ENCODE data around the gene PFKFB3. TPM values are rescaled to one million over a fixed set of nuclear protein-coding genes. Genes with fewer than 3 reads are reported as not detected.
"Not testable (repeated sequence)": the region's sequence is repeated elsewhere in the genome, so short reads cannot be mapped to it uniquely, and the experiment has no call there.

Gene PFKFB3
- total RNA-seq, 4 donors from 2014 or later = 29.6 to 78.3 (median 38.4) TPM

GRCh38 chr10:6191147-6191546 is 11.6 kb upstream of the PFKFB3 start:
- no peak for ATAC-seq

DNA sequence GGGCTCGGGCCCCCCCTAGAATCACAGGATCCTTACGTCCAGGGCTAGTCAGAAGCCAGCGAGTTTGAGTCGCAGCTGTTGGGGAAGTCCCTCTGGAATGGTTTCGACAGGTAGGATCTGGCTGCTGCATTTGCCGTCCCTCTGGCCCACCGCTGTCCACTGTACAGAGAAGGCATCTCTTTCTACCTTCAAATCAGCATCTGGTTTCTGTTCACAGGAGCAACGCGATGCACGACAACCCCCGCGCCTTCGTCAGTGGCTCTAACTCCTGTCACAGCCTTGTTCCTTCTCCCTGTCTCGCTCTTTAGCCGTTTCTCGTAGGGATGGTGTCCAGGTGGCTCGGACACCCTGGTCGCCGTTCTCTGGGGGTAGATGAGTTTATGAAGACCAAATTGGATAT is 11.2 kb upstream of the PFKFB3 start:
- H3K27me3 ChIP-seq = no peaks in the 10 kb centered on the region
- H3K4me3 ChIP-seq = peak overlapping the region in 1 of 2 donors; percentile 14
- no peaks in the 10 kb centered on the region for H3K36me3 ChIP-seq
- peaks cover 6 to 61% (median 31%) of the 10 kb centered on the region in 3 donors for H3K4me1 ChIP-seq
- TF ChIP-seq, protein P1, sequence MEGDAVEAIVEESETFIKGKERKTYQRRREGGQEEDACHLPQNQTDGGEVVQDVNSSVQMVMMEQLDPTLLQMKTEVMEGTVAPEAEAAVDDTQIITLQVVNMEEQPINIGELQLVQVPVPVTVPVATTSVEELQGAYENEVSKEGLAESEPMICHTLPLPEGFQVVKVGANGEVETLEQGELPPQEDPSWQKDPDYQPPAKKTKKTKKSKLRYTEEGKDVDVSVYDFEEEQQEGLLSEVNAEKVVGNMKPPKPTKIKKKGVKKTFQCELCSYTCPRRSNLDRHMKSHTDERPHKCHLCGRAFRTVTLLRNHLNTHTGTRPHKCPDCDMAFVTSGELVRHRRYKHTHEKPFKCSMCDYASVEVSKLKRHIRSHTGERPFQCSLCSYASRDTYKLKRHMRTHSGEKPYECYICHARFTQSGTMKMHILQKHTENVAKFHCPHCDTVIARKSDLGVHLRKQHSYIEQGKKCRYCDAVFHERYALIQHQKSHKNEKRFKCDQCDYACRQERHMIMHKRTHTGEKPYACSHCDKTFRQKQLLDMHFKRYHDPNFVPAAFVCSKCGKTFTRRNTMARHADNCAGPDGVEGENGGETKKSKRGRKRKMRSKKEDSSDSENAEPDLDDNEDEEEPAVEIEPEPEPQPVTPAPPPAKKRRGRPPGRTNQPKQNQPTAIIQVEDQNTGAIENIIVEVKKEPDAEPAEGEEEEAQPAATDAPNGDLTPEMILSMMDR (IDR thresholded peaks at IDR 0.05) = no peak
- TF ChIP-seq EP300 (IDR thresholded peaks at IDR 0.05) (no peak), POLR2AphosphoS5 (IDR thresholded peaks at IDR 0.05) (no peak), POLR2A (IDR thresholded peaks at IDR 0.05) (no peak)
- H3K27ac ChIP-seq = peak overlapping the region; percentile 72 to 85 (median 82)
- 61 to 63% methylated on average over 9 to 12 of the region's 19 CpGs for WGBS, 2 donors (ENCODE audit: low coverage in 1 of 2)
- no peak for ATAC-seq
- H3K9me3 ChIP-seq = no peaks in the 10 kb centered on the region

More at GRCh38 chr10:6191147-6191546, 11.6 kb upstream of the PFKFB3 start:
- no peak overlapping the region for H3K4me3 ChIP-seq
- peak overlapping the region; percentile 72 to 85 (median 82) for H3K27ac ChIP-seq
- H3K4me1 ChIP-seq = peaks cover 2 to 56% (median 29%) of the 10 kb centered on the region in 3 donors
- H3K36me3 ChIP-seq = no peaks in the 10 kb centered on the region
- 76 to 77% methylated on average over 4 to 7 of the region's 8 CpGs for WGBS, 2 donors (ENCODE audit: low coverage in 1 of 2)
- H3K9me3 ChIP-seq = no peaks in the 10 kb centered on the region
- TF ChIP-seq, protein P1 (IDR thresholded peaks at IDR 0.05) = no peak
- TF ChIP-seq EP300 (IDR thresholded peaks at IDR 0.05) (no peak), POLR2AphosphoS5 (IDR thresholded peaks at IDR 0.05) (no peak), POLR2A (IDR thresholded peaks at IDR 0.05) (no peak)
- H3K27me3 ChIP-seq = no peaks in the 10 kb centered on the region

GRCh38 chr10:6193342-6193741 is 9.4 kb upstream of the PFKFB3 start:
- not testable (repeated sequence) for H3K9me3 ChIP-seq, H3K4me3 ChIP-seq, ATAC-seq, H3K27me3 ChIP-seq, H3K36me3 ChIP-seq
- WGBS, 2 donors (ENCODE audit: low coverage in 1 of 2) = 100% methylated on average over 2 of the region's 5 CpGs; no CpG with 5 or more reads in 1 of the 2 donors
- H3K4me1 ChIP-seq = peaks cover 6 to 78% (median 31%) of the 10 kb centered on the region in 3 donors
- H3K27ac ChIP-seq = peak overlapping the region; percentile 70 to 85 (median 78)

- Histone ChIP-seq H3K9me3 (no peaks in the 10 kb centered on the region), H3K36me3 (no peaks in the 10 kb centered on the region), H3K27me3 (no peaks in the 10 kb centered on the region), H3K4me3 (no peak overlapping the region), H3K4me1 (peaks cover 6 to 85% (median 31%) of the 10 kb centered on the region in 3 donors), H3K27ac (peak overlapping the region in 3 of 4 donors; percentile 53 to 85 (median 72))
- WGBS, 2 donors (ENCODE audit: low coverage in 1 of 2) = 100% methylated on average over 2 of the region's 6 CpGs
- no peak for ATAC-seq
- TF ChIP-seq, protein P1 (IDR thresholded peaks at IDR 0.05) = no peak
- TF ChIP-seq POLR2A (IDR thresholded peaks at IDR 0.05) (no peak), POLR2AphosphoS5 (IDR thresholded peaks at IDR 0.05) (no peak), EP300 (IDR thresholded peaks at IDR 0.05) (no peak)
Measured at GRCh38 chr10:6194311-6194710, 8.4 kb upstream of the PFKFB3 start.

DNA sequence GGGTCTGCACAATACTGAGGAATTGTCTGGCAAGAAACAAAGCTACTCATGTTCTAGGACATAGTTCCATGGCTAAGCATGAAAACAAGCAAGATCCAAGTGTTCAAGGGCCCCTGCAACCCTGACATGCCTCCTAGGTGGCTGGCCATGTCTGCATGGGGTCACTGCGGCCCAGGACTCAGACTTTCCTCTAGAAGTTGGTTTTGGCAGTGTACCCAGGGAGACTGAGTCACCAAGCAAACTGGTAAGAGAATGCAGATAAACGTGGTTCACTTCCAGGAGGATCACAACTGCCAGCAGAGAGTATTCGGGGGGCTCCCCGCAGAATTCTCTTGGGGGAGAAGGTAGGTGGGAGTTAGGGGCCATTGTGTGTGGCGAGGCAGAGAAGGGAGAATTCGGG is 7.4 kb upstream of the PFKFB3 start:
- no peaks in the 10 kb centered on the region for H3K9me3 ChIP-seq
- ATAC-seq = no peak
- TF ChIP-seq EP300 (IDR thresholded peaks at IDR 0.05) (no peak), POLR2AphosphoS5 (IDR thresholded peaks at IDR 0.05) (no peak), POLR2A (IDR thresholded peaks at IDR 0.05) (no peak)
- TF ChIP-seq, protein P1 (IDR thresholded peaks at IDR 0.05) = no peak
- no peaks in the 10 kb centered on the region for H3K27me3 ChIP-seq
- peak overlapping the region; percentile 72 to 87 (median 83) for H3K27ac ChIP-seq
- no peak overlapping the region for H3K4me3 ChIP-seq
- H3K4me1 ChIP-seq = peaks cover 6 to 94% (median 31%) of the 10 kb centered on the region in 3 donors
- H3K36me3 ChIP-seq = no peaks in the 10 kb centered on the region
- 76% methylated on average over 6 of the region's 6 CpGs; no CpG with 5 or more reads in 1 of the 2 donors for WGBS, 2 donors (ENCODE audit: low coverage in 1 of 2)

Measured in gastroesophageal sphincter (tissue), 4 donors.